ENCODE data around the gene CALN1. TPM values are rescaled to one million over a fixed set of nuclear protein-coding genes. Genes with fewer than 3 reads are reported as not detected.
"Not testable (repeated sequence)": the region's sequence is repeated elsewhere in the genome, so short reads cannot be mapped to it uniquely, and the experiment has no call there.

The CALN1 gene
- polyA plus RNA-seq, 1 experiment, result not detected

GRCh38 chr7:72211175-72211574 lies 201.0 kb downstream of the CALN1 start:
- TF ChIP-seq, protein P1, sequence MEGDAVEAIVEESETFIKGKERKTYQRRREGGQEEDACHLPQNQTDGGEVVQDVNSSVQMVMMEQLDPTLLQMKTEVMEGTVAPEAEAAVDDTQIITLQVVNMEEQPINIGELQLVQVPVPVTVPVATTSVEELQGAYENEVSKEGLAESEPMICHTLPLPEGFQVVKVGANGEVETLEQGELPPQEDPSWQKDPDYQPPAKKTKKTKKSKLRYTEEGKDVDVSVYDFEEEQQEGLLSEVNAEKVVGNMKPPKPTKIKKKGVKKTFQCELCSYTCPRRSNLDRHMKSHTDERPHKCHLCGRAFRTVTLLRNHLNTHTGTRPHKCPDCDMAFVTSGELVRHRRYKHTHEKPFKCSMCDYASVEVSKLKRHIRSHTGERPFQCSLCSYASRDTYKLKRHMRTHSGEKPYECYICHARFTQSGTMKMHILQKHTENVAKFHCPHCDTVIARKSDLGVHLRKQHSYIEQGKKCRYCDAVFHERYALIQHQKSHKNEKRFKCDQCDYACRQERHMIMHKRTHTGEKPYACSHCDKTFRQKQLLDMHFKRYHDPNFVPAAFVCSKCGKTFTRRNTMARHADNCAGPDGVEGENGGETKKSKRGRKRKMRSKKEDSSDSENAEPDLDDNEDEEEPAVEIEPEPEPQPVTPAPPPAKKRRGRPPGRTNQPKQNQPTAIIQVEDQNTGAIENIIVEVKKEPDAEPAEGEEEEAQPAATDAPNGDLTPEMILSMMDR (IDR thresholded peaks at IDR 0.05; ENCODE audit: insufficient read depth, low read depth, low read length), result no peak
- ChIA-PET CTCF (no interaction called here), POLR2A (no interaction called here)
- H3K4me3 ChIP-seq (ENCODE audit: low read depth, low read length), result no peak overlapping the region
- no peaks in the 10 kb centered on the region for H3K27me3 ChIP-seq (ENCODE audit: control insufficient read depth, insufficient read depth, low read length)
- no peak for DNase-seq (ENCODE audit: low read depth)
- no peaks in the 10 kb centered on the region for H3K36me3 ChIP-seq (ENCODE audit: control insufficient read depth, insufficient read depth, low read length)

GRCh38 chr7:72209006-72209405 lies 203.1 kb downstream of the CALN1 start:
- H3K36me3 ChIP-seq (ENCODE audit: control insufficient read depth, insufficient read depth, low read length); CTCF ChIA-PET; H3K4me3 ChIP-seq (ENCODE audit: low read depth, low read length); DNase-seq (ENCODE audit: low read depth); POLR2A ChIA-PET; H3K27me3 ChIP-seq (ENCODE audit: control insufficient read depth, insufficient read depth, low read length): not testable (repeated sequence)

DNA sequence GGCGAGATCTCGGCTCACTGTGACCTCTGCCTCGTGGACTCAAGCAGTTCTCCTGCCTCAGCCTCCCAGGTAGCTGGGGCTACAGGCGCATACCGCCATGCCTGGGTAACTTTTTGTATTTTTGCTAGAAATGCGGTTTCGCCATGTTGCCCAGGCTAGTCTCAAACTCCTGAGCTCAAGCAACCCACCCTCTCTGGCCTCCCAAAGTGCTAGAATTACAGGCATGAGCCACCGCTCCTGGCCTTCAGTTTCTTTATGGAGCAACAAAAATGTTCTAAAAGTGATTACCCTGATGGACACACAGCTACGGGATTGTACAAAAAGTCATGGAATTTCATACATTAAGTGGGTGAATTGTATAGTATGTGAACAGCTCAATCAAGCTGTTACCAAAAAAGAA lies 216.0 kb downstream of the CALN1 start:
- no peak overlapping the region for H3K4me3 ChIP-seq (ENCODE audit: low read depth, low read length)
- CTCF ChIA-PET, result no interaction called here
- DNase-seq (ENCODE audit: low read depth), result no peak
- H3K36me3 ChIP-seq (ENCODE audit: control insufficient read depth, insufficient read depth, low read length), result no peaks in the 10 kb centered on the region
- no peaks in the 10 kb centered on the region for H3K27me3 ChIP-seq (ENCODE audit: control insufficient read depth, insufficient read depth, low read length)
- TF ChIP-seq, protein P1 (IDR thresholded peaks at IDR 0.05; ENCODE audit: insufficient read depth, low read depth, low read length), result no peak
- POLR2A ChIA-PET, result no interaction called here

- no peak for DNase-seq (ENCODE audit: low read depth)
- no peaks in the 10 kb centered on the region for H3K27me3 ChIP-seq (ENCODE audit: control insufficient read depth, insufficient read depth, low read length)
- H3K4me3 ChIP-seq (ENCODE audit: low read depth, low read length), result no peak overlapping the region
- ChIA-PET CTCF (no interaction called here), POLR2A (no interaction called here)
- H3K36me3 ChIP-seq (ENCODE audit: control insufficient read depth, insufficient read depth, low read length), result no peaks in the 10 kb centered on the region
- TF ChIP-seq, protein P1 (IDR thresholded peaks at IDR 0.05; ENCODE audit: insufficient read depth, low read depth, low read length), result no peak
These were observed 221.2 kb downstream of the CALN1 start for GRCh38 chr7:72190919-72191318.

DNA sequence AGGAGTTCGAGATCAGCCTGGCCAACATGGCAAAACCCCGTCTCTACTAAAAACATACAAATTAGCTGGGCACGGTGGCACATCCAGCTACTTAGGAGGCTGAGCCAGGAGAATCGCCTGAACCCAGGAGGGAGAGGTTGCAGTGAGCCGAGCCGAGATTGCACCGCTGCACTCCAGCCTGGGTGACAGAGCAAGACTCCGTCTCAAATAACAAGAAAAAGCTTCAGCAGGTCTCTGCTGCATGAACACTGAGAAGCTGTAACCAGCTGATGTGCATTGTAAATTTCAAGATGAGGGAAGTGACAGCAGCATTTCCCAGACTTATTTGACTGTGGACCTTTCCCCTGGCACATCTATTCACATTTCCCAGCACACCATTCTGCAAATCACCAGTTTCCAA lies 222.0 kb downstream of the CALN1 start:
- POLR2A ChIA-PET, result no interaction called here
- Histone ChIP-seq H3K27me3 (ENCODE audit: control insufficient read depth, insufficient read depth, low read length) (no peaks in the 10 kb centered on the region), H3K36me3 (ENCODE audit: control insufficient read depth, insufficient read depth, low read length) (no peaks in the 10 kb centered on the region), H3K4me3 (ENCODE audit: low read depth, low read length) (no peak overlapping the region)
- DNase-seq (ENCODE audit: low read depth), result no peak
- CTCF ChIA-PET, result interaction anchor here (0.6 kb wide), 1 partner anchor 64 kb away, joined by 4 read pairs; no protein-coding TSS in a partner anchor
- TF ChIP-seq, protein P1 (IDR thresholded peaks at IDR 0.05; ENCODE audit: insufficient read depth, low read depth, low read length), result no peak

GRCh38 chr7:72187179-72187578 lies 225.0 kb downstream of the CALN1 start:
- TF ChIP-seq, protein P1 (IDR thresholded peaks at IDR 0.05; ENCODE audit: insufficient read depth, low read depth, low read length), result no peak
- Histone ChIP-seq H3K4me3 (ENCODE audit: low read depth, low read length) (no peak overlapping the region), H3K27me3 (ENCODE audit: control insufficient read depth, insufficient read depth, low read length) (no peaks in the 10 kb centered on the region), H3K36me3 (ENCODE audit: control insufficient read depth, insufficient read depth, low read length) (no peaks in the 10 kb centered on the region)
- CTCF ChIA-PET, result no interaction called here
- DNase-seq (ENCODE audit: low read depth), result no peak
- POLR2A ChIA-PET, result no interaction called here
